ENCODE data around the gene ZNF543.
"Not testable (repeated sequence)": the region's sequence is repeated elsewhere in the genome, so short reads cannot be mapped to it uniquely, and the experiment has no call there.

Gene ZNF543

GRCh38 chr19:57366776-57367175 is 46.5 kb downstream of the ZNF543 start:
- Histone ChIP-seq H3K4me3 (ENCODE audit: low read depth in 1 of 2, low read length in 1 of 2) (no peak overlapping the region), H3K27me3 (no peaks in the 10 kb centered on the region), H3K9me3 (peaks cover 29% of the 10 kb centered on the region), H3K4me1 (ENCODE audit: control insufficient read depth in 1 of 2, insufficient read depth in 1 of 2, low read depth in 1 of 2, low read length in 1 of 2) (peaks cover 11 to 19% of the 10 kb centered on the region in 2 experiments), H3K36me3 (no peaks in the 10 kb centered on the region), H3K27ac (no peak overlapping the region)
- TF ChIP-seq CTCF (IDR thresholded peaks at IDR 0.05) = no peak

- Histone ChIP-seq H3K4me1 (ENCODE audit: control insufficient read depth in 1 of 2, insufficient read depth in 1 of 2, low read depth in 1 of 2, low read length in 1 of 2) (no peaks in the 10 kb centered on the region), H3K27ac (no peak overlapping the region), H3K36me3 (no peaks in the 10 kb centered on the region), H3K4me3 (ENCODE audit: low read depth in 1 of 2, low read length in 1 of 2) (no peak overlapping the region), H3K9me3 (peaks cover 42% of the 10 kb centered on the region), H3K27me3 (no peaks in the 10 kb centered on the region)
- no peak for TF ChIP-seq CTCF (IDR thresholded peaks at IDR 0.05)
These were observed 53.9 kb downstream of the ZNF543 start for GRCh38 chr19:57374179-57374578.

- H3K27me3 ChIP-seq; H3K36me3 ChIP-seq; H3K4me1 ChIP-seq (ENCODE audit: control insufficient read depth in 1 of 2, insufficient read depth in 1 of 2, low read depth in 1 of 2, low read length in 1 of 2); H3K27ac ChIP-seq; H3K4me3 ChIP-seq (ENCODE audit: low read depth in 1 of 2, low read length in 1 of 2): not testable (repeated sequence)
- peaks cover 42% of the 10 kb centered on the region for H3K9me3 ChIP-seq
These were observed 54.4 kb downstream of the ZNF543 start for GRCh38 chr19:57374647-57375046.

- Histone ChIP-seq H3K9me3 (peaks cover 50% of the 10 kb centered on the region), H3K36me3 (no peaks in the 10 kb centered on the region)
These were observed 55.9 kb downstream of the ZNF543 start for GRCh38 chr19:57376151-57376550.

GRCh38 chr19:57377498-57378146 is 57.4 kb downstream of the ZNF543 start:
- Histone ChIP-seq H3K4me1 (ENCODE audit: control insufficient read depth in 1 of 2, insufficient read depth in 1 of 2, low read depth in 1 of 2, low read length in 1 of 2) (no peaks in the 10 kb centered on the region), H3K27me3 (no peaks in the 10 kb centered on the region), H3K9me3 (peaks cover 50% of the 10 kb centered on the region), H3K27ac (no peak overlapping the region), H3K4me3 (ENCODE audit: low read depth in 1 of 2, low read length in 1 of 2) (no peak overlapping the region), H3K36me3 (no peaks in the 10 kb centered on the region)
- no peak for TF ChIP-seq CTCF (IDR thresholded peaks at IDR 0.05)

More at GRCh38 chr19:57376151-57376550, 55.9 kb downstream of the ZNF543 start:
- Histone ChIP-seq H3K4me1 (ENCODE audit: control insufficient read depth in 1 of 2, insufficient read depth in 1 of 2, low read depth in 1 of 2, low read length in 1 of 2) (no peaks in the 10 kb centered on the region), H3K27ac (no peak overlapping the region), H3K27me3 (no peaks in the 10 kb centered on the region), H3K4me3 (ENCODE audit: low read depth in 1 of 2, low read length in 1 of 2) (no peak overlapping the region)
- TF ChIP-seq CTCF (IDR thresholded peaks at IDR 0.05) = no peak

All from neutrophil (primary cell).